NT2/D1 (cell line): ENCODE measurements around the gene LITAFD.

Source experiments
- DNase-seq: peaks from one replicate; pipeline ENCODE4 v3.0.0-alpha.2; 2011; ENCODE audit warnings: low read depth, low spot score
- H3K27me3 ChIP-seq: 2 replicates; pipeline ENCODE4 v1.6.0; 2011; ENCODE audit warnings: mild to moderate bottlenecking; ENCODE audit not compliant: insufficient read length, insufficient read depth
- H3K36me3 ChIP-seq: 2 replicates; pipeline ENCODE4 v1.6.1; 2011; ENCODE audit warnings: mild to moderate bottlenecking, low read length, mixed read lengths; ENCODE audit not compliant: insufficient read depth, insufficient read length
- H3K4me1 ChIP-seq: 2 replicates; pipeline ENCODE4 v1.5.1; 2011; ENCODE audit not compliant: insufficient read depth, insufficient read length
- H3K4me3 ChIP-seq: 2 replicates; pipeline ENCODE4 v1.5.1; 2011; ENCODE audit warnings: low read depth; ENCODE audit not compliant: insufficient read length
- H3K9ac ChIP-seq: 2 replicates; pipeline ENCODE4 v1.6.0; 2011; ENCODE audit warnings: low read depth; ENCODE audit not compliant: insufficient read length
- H3K9me3 ChIP-seq: 2 replicates; pipeline ENCODE4 v1.5.1; 2011; ENCODE audit warnings: mild to moderate bottlenecking, low read length; ENCODE audit not compliant: insufficient read depth
- SUZ12 ChIP-seq: IDR thresholded peaks from 2 replicates; pipeline ENCODE4 v1.6.1; 2011; ENCODE audit not compliant: insufficient read length, insufficient read depth; ENCODE audit errors: extremely low read depth
- YY1 ChIP-seq: IDR thresholded peaks from 2 replicates; pipeline ENCODE4 v1.6.1; 2011; ENCODE audit not compliant: insufficient read length, insufficient read depth
- ZNF274 ChIP-seq: IDR thresholded peaks from 2 replicates; pipeline ENCODE4 v1.6.1; 2011; ENCODE audit warnings: mild to moderate bottlenecking, low read depth, low read length

LITAFD gene

DNA sequence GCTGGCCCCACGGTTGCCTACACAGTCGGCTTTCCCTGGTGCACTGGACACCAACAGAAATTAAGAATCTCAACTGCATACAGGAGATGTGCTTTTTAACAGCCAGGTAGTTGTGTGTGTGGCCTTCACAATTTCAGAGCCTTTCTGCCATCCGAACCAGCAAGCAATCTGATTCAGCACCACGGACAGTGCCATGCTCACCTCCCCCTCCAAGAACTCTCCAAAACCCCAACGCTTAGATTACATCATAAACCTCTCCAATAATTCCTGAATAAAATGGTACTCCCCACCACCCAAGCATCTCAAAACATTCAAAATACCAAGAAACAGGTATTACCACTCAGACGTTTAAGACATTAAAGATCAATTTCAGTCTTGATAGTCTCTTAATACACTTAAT lies 49.7 kb downstream of the LITAFD start:
- H3K9me3 ChIP-seq = no peaks in the 10 kb centered on the region
- H3K4me3 ChIP-seq = no peak overlapping the region
- DNase-seq = peak; percentile 68
- peaks cover 4% of the 10 kb centered on the region for H3K4me1 ChIP-seq
- H3K36me3 ChIP-seq = peaks cover 31% of the 10 kb centered on the region
- no peak overlapping the region for H3K9ac ChIP-seq
- TF ChIP-seq YY1 (no peak), ZNF274 (no peak), SUZ12 (no peak)
- H3K27me3 ChIP-seq = no peaks in the 10 kb centered on the region

GRCh38 chr16:8934601-8935000 lies 52.5 kb downstream of the LITAFD start:
- H3K9ac ChIP-seq = no peak overlapping the region
- no peak for DNase-seq
- H3K36me3 ChIP-seq = peaks cover 7% of the 10 kb centered on the region
- no peaks in the 10 kb centered on the region for H3K9me3 ChIP-seq
- H3K4me3 ChIP-seq = no peak overlapping the region
- H3K4me1 ChIP-seq = peaks cover 4% of the 10 kb centered on the region
- TF ChIP-seq SUZ12 (no peak), ZNF274 (no peak)
- H3K27me3 ChIP-seq = no peaks in the 10 kb centered on the region
